Smooth muscle cell (in vitro differentiated cells): ENCODE data around the gene TAPT1. TPM values are rescaled to one million over a fixed set of nuclear protein-coding genes. Genes with fewer than 3 reads are reported as not detected.

ENCODE experiments used
- DNase-seq: peaks from one replicate; lab custom pipeline; 2025; ENCODE audit not compliant: unreplicated experiment; lab: John Stamatoyannopoulos, UW
- H2AFZ ChIP-seq: fragments of 200-600 bp; sonication (generic); 2 replicates; pipeline ENCODE4 v1.6.0; 2016; ENCODE audit warnings: antibody characterized with exemption, low read depth, mild to moderate bottlenecking
- H3F3A ChIP-seq: fragments of 200-600 bp; sonication (generic); 2 replicates; pipeline ENCODE4 v1.6.0; 2017; ENCODE audit warnings: antibody characterized with exemption, low read depth
- H3K27ac ChIP-seq: fragments of 200-600 bp; sonication (generic); 2 replicates; pipeline ENCODE4 v1.5.1; 2016; ENCODE audit warnings: low read depth, mild to moderate bottlenecking
- H3K27me3 ChIP-seq: fragments of 200-600 bp; sonication (generic); 2 replicates; pipeline ENCODE4 v1.6.1; 2016; ENCODE audit warnings: low read depth, mild to moderate bottlenecking
- H3K36me3 ChIP-seq: fragments of 200-600 bp; sonication (generic); 2 replicates; pipeline ENCODE4 v1.5.1; 2016; ENCODE audit warnings: low read depth
- H3K4me1 ChIP-seq: fragments of 200-600 bp; sonication (generic); 2 replicates; pipeline ENCODE4 v1.5.1; 2016; ENCODE audit warnings: low read depth
- H3K4me2 ChIP-seq: fragments of 200-600 bp; sonication (generic); 2 replicates; pipeline ENCODE4 v1.6.0; 2016; ENCODE audit warnings: mild to moderate bottlenecking
- H3K4me3 ChIP-seq: fragments of 200-600 bp; sonication (generic); 2 replicates; pipeline ENCODE4 v1.5.1; 2016; ENCODE audit warnings: mild to moderate bottlenecking
- H3K79me2 ChIP-seq: fragments of 200-600 bp; sonication (generic); 2 replicates; pipeline ENCODE4 v1.6.0; 2016; ENCODE audit warnings: low read depth, mild to moderate bottlenecking
- H3K9ac ChIP-seq: fragments of 200-600 bp; sonication (generic); 2 replicates; pipeline ENCODE4 v1.6.0; 2016; ENCODE audit warnings: low read depth
- H3K9me3 ChIP-seq: fragments of 200-600 bp; sonication (generic); replicated peaks from 2 replicates; pipeline ENCODE4 v1.5.1; 2016; ENCODE audit warnings: low read depth
- H4K20me1 ChIP-seq: fragments of 200-600 bp; sonication (generic); 2 replicates; pipeline ENCODE4 v1.6.0; 2016; ENCODE audit warnings: low read depth
- WGBS: methylation state at CpG from one replicate; pipeline ENCODE4 v1.1.7; 2016; ENCODE audit warnings: low lambda C conversion rate; 5-methylcytosine and 5-hydroxymethylcytosine counted together
- polyA plus RNA-seq: library from polyadenylated mRNA; unstranded; fragments of >200 nt; fragmentation: Nextera tagmentation; extraction: Ambion mirVana; gene quantifications from 2 replicates; pipeline ENCODE4 v1.2.1, GENCODE V29; 2016
- total RNA-seq: library from RNA; depleted of rRNA; stranded (reverse); fragments of >200 nt; gene quantifications from 2 replicates; pipeline ENCODE4 v1.2.3, GENCODE V29; 2014
- TF ChIP-seq, protein P1 (sequence below): fragments of 200-600 bp; sonication (generic); IDR thresholded peaks from 2 replicates; pipeline ENCODE4 v1.5.1; 2017; ENCODE audit warnings: borderline replicate concordance, mild to moderate bottlenecking, antibody characterized with exemption; ENCODE audit not compliant: insufficient read depth, poor library complexity, severe bottlenecking

Gene TAPT1
- total and polyA plus RNA-seq, 2 experiments from 2014 or later, result 7.9 to 12.9 TPM

DNA sequence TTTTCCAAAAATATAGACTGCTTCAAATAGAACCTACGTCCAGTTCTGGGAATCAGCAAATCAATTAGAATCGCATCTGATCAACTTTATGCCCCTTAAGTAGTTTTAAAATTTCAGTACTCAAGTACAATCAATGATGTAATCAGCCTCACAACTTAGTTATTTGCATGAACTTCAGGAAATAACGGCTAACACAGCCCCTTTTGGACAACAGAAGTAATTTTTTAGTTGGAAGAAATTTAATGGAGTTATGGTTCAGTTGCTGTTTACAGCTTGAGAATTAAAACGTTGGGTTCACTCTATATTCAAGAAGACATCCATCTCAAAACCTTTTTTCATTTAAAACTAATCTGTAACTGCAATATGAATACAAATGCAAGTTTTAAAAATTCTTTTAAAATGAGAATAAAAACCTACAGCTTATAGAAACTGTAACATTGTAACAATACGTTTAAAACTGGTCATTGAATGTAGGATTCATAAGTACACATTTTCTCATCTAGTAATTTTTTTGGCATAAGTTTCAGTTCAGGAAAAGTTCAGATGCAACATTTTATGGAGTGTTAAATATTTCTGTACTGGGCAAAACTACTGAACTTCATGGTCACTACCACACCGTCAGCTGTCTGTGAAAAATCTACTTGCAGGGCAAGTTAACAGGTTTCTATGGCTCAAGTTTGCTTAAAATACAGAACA is 956 bp downstream of the TAPT1 start:
- no peaks in the 10 kb centered on the region for H3K27me3 ChIP-seq
- H2AFZ ChIP-seq, result peak overlapping the region; percentile 98
- TF ChIP-seq, protein P1, sequence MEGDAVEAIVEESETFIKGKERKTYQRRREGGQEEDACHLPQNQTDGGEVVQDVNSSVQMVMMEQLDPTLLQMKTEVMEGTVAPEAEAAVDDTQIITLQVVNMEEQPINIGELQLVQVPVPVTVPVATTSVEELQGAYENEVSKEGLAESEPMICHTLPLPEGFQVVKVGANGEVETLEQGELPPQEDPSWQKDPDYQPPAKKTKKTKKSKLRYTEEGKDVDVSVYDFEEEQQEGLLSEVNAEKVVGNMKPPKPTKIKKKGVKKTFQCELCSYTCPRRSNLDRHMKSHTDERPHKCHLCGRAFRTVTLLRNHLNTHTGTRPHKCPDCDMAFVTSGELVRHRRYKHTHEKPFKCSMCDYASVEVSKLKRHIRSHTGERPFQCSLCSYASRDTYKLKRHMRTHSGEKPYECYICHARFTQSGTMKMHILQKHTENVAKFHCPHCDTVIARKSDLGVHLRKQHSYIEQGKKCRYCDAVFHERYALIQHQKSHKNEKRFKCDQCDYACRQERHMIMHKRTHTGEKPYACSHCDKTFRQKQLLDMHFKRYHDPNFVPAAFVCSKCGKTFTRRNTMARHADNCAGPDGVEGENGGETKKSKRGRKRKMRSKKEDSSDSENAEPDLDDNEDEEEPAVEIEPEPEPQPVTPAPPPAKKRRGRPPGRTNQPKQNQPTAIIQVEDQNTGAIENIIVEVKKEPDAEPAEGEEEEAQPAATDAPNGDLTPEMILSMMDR, result no peak
- H3K36me3 ChIP-seq, result no peaks in the 10 kb centered on the region
- peaks cover 54% of the 10 kb centered on the region for H3K79me2 ChIP-seq
- H3F3A ChIP-seq, result no peaks in the 10 kb centered on the region
- WGBS, result 33% methylated on average over 6 of the region's 6 CpGs
- peaks cover 16% of the 10 kb centered on the region for H3K4me1 ChIP-seq
- H3K9ac ChIP-seq, result peak overlapping the region; percentile 84
- peak overlapping the region; percentile 100 for H3K4me2 ChIP-seq
- peaks cover 11% of the 10 kb centered on the region for H4K20me1 ChIP-seq
- peak overlapping the region; percentile 93 for H3K4me3 ChIP-seq
- no peaks in the 10 kb centered on the region for H3K9me3 ChIP-seq
- H3K27ac ChIP-seq, result peak overlapping the region; percentile 48
- no peak for DNase-seq

DNA sequence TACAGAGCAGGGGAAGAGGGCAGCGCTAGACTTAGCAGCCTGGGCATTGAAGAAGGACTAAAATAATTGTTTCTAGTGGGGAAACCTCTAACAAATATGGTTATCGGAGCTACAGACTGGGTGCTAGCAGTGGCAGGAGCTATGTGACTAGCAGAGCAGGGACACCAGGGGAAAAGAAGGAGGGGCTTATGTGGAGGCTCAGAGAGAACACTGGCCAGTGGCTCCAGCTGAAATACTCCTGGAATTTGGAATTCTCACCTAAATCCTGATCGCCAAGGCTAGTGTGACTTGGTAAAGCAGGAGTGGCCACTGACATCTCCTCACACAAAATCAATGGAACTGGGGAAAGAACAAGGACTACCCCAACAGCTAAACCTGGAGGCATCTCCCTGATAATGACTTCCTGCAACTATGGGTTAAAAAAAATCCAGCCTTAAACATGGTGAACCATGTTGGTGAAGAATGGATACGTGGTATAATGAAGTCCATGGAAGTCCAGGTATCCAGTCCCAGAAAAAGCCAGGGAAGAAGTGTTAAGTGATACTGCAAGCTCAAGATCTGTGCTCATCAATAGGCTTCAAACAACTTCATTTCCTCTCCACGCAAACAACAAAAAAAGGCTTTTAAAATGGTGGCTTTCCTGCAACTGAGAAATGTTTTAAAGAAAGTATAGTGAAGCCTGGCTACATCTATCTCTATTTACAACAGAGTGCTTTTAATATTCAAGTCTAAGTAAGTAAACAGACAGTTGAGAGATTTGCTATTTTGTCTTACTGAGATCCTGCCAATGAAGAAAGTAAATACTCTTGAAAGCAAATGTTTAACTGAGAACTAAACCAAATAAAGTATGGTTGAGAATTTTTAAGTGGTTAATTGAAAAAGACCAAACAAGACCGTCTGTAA is 1.8 kb downstream of the TAPT1 start:
- Histone ChIP-seq H2AFZ (peak overlapping the region; percentile 98), H3K4me1 (peaks cover 16% of the 10 kb centered on the region), H3F3A (no peaks in the 10 kb centered on the region), H3K9ac (no peak overlapping the region), H3K4me3 (peak overlapping the region; percentile 93), H3K4me2 (peak overlapping the region; percentile 100), H3K27ac (no peak overlapping the region), H3K27me3 (no peaks in the 10 kb centered on the region), H3K36me3 (no peaks in the 10 kb centered on the region), H3K79me2 (peaks cover 57% of the 10 kb centered on the region), H3K9me3 (no peaks in the 10 kb centered on the region), H4K20me1 (peaks cover 12% of the 10 kb centered on the region)
- WGBS, result 62% methylated on average over 6 of the region's 6 CpGs
- TF ChIP-seq, protein P1, result no peak
- no peak for DNase-seq

DNA sequence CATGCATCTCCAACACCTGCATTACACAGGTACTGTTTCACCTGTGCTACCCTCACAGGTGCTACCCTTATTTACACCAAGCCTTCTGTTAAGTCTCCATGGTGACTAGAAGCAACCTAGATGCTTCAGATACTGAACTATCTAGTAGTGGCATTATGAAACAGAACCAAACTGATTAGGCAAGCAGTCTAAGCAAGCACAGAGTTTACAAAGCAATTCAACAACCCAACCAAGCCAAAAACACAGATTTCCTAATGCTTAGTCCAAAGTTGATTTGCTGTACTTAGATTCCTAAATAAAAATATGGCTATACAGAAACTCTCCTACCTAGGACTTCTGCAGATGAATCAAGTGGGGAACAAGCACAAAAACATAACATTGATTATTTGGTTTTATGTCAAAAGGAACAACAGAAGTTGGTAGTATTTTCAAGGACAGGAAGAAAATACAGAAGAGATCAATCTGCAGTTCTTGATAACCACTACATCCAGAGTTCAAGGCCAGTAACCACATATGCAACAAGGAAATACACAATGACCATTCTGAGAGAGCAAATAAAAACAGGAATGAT is 3.2 kb downstream of the TAPT1 start:
- Histone ChIP-seq H3K9ac (no peak overlapping the region), H2AFZ (no peak overlapping the region), H3K4me3 (no peak overlapping the region), H3K27me3 (no peaks in the 10 kb centered on the region), H3K9me3 (no peaks in the 10 kb centered on the region), H3K36me3 (no peaks in the 10 kb centered on the region), H3K27ac (no peak overlapping the region), H4K20me1 (peaks cover 25% of the 10 kb centered on the region), H3K4me2 (no peak overlapping the region), H3K79me2 (peaks cover 62% of the 10 kb centered on the region), H3K4me1 (peaks cover 16% of the 10 kb centered on the region), H3F3A (no peaks in the 10 kb centered on the region)
- TF ChIP-seq, protein P1, result no peak
- DNase-seq, result no peak
